NCI-H1105 (cell line): ENCODE results near the gene MYEOV.

Source experiments
- DNase-seq: peaks from one replicate; lab custom pipeline; 2025; lab: John Stamatoyannopoulos, UW

The MYEOV gene

DNA sequence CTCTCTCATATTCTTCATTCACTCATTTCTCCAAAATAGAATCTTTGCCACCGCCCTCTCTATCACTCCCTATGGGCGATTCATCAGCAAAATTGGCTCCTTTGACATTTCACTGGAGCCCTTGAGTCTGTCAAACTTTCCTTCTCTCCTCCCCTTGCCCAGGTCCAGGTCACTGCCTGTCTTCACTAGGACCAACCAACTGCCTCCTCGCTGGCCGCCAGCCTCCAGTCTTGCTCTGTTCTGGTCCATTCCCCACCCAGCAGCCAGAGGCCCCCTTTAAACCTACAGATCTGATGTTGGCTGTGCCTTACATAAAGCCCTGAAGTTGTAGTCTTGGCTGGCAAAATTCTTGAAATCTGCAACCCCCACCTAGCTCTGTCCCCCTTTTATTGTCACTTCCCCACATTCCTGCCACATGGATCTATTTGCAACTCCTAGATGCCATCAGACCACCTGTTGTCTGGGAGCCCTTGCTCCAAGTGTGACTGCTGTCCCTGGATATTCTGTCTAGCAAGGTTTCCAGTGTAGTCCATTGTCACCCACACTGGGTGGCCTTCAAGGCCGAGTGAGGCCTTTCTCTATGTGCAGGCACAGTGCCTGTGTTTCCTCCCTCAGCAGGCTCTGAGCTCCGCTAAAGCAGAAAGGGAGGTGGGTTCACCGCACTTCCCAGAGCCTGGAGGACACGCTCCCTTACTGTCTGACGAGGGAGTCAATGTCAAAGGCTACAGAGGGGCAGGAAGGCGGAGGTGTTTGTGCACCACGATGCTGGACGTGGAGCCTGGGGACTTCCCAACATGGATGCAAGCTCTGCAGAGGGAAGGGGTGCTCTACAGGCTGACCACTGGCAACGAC lies 25.5 kb downstream of the MYEOV start:
- no peak for DNase-seq

DNA sequence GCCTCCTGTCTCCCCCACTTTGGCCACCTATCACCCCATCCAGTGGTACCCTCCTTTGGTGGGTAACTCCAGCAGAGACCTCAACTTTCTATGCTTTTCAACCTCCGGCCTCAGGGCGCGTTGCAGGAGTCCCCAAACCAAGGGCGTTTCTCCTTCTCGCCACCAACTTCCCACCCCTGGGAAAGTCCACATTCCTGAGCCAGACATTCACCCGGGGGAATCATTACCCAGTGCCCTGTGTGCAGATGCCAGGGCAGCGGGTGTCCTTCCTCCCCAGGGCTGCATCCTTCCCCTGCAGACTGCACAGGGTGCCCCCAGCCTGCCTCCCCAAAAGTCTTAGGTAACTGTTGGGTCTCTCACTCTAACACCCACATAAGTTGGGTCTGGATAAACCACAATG lies 26.4 kb downstream of the MYEOV start:
- DNase-seq: no peak

DNA sequence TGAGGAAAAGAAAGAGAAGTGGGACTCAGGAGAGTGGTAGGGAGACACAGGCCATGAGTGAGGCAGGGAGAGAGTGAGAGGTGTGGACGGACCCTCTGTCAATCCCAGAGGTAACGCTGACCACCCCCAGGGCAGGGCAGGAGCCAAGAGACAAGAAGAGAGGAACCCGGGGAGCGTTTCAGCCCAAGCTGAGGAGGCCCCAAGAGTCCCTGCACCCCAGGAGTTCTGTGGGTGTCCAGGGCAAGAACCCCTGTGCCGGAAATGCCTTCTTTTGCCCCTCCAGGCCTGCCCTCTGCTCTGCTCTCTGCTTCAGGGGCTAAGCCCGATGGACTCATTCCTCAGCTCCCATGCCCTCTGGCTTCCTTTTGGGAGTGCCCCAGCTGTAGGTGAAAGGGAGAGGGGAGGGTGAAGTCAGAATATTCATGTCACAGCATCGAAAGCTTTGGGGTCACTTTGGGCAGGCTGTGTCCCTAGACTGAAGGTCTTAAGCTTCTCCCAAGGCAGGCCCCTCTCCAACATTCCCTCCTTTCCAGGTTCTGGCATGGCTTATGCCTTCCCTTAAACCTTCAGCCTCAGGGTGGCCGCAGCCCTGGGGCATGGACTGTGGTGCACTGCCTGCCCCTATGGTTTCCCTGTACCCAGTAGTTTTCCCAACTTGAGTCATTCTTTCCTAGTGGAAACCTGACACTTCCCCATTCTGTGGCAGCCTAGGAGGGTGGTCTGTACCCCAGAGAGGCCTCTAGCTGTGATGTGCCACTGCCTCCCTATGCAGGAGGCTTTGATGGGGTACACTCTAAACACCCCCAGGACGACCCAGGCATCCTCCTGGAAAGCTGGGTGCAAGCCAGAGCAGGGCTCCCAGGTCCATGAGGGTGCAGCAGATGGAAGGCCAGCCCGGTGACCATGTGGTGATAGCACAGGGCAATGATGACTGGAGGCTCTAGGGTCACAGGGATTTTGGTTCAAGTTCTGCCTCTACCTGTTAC lies 27.1 kb downstream of the MYEOV start:
- DNase-seq: no peak

DNA sequence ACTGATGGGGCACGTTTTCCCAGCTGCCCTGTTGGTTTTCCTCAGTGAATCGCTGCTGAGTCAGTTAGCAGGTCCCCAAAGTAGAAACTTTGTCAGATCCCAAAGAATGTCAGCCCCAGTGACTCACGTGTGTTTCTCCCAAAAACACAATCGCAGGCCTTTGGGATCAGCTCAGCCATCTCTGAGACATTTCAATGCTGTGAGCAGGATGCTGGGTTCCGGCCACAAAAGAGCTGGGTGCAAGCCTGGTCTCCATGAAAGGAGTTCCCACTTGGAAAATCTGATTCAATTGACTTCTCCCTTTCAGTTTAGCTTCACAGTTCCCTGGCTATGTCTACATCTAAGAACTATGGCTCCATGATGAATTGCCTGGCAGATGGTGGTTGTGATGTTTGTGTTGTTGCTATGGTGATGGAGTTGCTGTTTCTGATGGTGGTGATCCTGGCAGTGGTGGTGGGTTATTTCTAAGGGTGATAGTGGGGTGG lies 28.0 kb downstream of the MYEOV start:
- no peak for DNase-seq

DNA sequence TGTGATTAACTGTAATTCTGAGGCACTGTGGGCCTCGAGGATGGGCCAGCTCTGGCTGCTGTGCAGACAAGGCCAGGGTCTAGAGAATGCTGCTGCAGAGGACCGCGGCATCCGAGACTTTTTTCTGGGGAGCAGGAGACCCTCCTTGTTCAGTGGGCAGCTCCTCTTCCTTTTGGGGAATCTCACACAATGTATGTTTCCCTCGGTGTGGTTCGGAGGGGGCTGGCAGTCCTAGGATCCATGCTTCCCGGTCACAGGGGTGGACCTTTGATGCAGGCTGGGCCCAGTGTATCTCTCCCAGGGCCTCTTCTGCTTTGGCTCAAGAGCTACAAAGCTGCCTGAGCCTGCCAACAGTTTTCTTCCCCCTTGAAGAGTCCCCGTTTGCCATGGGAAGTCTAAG lies 31.5 kb downstream of the MYEOV start:
- no peak for DNase-seq

DNA sequence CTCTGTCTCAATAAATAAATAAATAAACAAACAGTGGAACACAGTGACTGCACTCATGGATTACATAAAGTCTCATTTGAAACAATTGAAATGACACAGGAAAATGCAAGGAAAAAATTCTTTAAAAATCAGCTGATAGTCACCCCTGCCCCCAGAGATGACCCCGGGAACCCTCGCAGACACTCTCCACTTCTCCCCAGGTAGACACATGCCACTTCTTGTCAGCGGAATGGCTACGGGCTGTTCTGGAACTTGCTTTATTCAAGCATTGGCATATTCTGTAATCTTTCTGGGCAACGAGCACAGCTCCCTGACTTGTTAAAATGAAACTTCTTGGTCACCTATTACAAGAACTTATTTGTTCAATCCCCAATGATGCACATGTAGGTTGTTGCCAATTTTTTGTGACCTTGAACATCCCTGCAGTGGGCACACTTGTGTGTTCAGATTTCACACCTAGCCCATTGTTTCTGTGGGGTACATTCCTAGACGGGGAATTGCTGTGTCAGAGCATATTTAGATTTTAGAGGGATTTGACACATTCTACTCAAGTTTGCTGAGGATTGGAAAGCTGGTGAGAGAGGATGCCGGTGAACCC lies 32.8 kb downstream of the MYEOV start:
- no peak for DNase-seq

DNA sequence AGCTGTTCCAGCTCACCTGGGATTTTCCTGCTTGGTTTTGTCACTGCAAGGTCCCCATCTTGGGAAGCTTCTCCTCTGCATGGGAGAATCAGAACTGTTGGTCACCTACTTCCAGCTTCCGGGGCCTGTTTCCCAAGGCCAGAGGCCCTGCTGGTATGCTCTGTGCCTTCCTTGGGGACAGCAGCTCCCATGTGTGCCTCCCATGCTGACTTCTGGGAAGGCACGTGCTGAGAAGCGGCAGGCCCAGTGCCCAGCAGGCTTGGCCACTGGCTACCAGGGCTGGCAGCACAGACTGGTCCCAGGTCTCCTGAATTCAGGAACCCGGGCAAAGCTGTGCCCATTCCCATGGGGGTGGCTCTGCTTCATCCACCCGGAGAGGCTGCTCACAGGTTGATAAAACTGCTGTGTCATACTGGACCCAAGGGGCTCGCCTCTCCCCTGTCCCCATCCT lies 33.8 kb downstream of the MYEOV start:
- DNase-seq: no peak

DNA sequence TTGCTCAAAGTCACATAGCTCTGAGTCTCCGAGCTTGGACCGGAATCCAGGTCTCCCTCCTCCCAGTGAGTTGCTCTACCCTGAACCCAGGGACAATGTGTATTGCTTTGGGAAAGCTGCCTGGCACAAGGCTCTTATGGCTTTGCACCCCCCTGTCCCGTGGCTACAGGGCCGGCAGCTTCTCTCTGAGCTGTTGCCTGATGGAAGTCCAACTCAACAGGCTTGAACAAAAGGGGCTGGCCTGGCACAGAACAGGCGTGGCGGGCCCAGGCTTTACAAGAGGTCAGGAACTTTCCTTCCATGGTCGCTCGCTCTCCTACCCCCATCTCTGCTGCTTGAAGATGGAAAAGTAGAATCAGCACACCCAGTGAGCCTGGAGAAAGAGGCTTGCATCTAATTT lies 34.3 kb downstream of the MYEOV start:
- no peak for DNase-seq

DNA sequence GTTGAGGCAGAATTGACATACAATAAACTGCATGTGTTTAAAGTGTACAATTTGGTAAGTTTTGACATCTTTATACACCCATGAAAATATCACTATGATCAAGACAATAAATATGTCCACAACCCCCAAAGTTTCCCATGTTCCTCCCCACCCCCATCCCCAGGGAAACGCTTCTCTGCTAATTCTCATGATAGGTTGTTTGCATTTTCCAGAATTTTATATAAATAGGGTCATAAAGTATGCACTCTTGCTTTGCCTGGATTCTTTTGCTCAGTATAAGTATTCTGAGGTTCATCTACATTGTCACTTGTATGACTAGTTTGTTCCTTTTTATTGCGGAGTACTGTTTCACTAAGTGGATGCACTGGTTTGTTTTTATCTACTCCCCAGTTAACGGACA lies 35.6 kb downstream of the MYEOV start:
- no peak for DNase-seq

DNA sequence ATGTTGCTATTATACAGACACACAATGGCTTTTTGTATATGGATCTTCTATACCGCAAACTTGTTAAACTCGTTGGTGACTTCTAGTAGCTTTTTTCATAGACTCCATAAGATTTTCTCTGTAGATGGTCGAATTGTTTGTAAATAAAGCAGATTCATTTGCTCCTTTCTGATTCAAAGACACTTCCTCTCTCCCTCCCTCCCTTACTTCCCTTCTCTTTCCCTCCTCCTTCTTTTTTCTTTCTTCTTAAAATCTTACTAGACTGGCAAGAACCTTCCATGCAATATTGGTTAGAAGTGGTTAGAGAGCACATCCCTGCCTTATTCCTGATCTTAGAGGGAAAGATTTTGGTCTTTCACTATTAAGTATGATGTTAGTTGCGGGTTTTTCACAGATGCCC lies 36.4 kb downstream of the MYEOV start:
- DNase-seq: no peak

DNA sequence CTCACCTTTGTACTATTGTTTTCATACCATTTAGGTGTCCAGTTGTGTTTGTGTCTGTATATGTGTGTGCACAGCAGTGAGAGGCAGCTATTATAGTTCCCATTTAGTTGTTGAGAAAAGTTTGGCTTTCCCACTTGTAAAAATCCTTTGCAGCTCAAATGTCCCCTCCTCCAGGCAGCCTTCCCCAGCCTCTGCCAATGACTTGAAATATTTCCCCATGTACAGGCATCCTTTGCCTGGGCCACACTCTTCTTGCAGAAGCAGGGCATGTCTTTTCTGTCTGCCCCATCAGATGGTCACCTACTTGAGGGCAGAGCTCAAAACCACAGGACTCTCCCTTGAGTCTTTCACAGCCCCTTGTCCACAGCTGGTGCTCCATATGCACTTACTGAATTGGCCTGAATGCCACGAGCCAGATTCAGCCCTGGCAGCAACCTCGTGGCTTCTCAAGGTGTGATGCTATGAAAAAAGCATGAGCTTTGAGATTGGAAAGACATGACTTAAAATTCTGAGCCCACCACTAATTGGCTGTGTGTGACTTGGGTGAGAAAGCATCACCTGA lies 39.3 kb downstream of the MYEOV start:
- no peak for DNase-seq

DNA sequence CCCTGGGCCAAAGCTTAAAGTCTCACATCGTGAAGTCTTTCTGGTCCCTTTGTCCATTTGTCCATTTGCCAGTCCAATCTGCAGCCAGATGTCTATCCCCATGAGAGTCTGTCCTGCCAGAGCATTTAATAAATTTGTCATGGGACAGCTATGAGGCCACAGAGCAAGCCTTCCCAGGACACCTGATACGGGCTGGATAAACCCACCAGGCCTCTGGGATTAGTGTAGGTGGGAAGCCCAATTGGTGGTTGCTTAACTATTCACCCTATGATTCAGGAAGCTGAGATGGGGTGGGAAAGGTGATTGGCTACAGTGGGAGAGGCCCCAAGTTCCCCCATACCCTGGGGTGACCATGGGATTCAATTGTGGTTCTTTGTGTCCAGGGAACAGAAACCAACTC lies 39.9 kb downstream of the MYEOV start:
- DNase-seq: no peak

DNA sequence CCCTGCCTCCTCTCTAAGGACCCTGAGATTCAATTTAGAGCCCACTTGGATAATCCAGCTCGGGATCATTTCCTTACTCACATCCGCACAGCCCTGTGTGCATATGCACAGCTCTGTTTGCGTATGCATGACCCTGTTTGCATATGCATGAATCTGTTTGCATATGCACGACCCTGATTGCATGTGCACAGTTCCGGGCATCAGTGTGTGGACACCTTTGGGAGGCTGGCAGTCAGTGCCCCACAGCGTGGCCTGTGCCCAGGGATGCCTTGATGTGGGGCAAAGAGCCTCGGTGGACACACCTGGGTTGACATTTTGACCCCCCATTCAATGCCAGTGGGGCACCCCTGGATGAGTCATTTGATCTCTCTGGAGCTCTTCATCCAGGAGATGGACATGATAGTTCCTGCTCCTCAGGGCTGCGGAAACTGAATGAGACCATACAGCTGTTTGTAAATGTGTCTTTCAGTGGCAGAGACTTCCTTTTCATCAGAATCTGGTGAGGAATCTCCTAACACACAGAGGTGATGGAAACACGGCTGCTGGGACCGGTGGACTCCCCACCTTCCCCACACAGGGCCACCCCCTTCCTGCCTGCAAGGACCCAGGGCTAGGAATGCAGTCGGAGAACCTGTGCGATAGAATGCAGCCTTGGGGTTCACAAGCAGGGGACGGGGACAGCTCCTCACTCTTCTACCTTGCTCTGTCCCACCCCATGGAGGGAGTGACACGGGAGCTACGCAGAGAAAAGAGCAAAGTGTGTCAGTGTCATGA lies 41.2 kb downstream of the MYEOV start:
- no peak for DNase-seq

DNA sequence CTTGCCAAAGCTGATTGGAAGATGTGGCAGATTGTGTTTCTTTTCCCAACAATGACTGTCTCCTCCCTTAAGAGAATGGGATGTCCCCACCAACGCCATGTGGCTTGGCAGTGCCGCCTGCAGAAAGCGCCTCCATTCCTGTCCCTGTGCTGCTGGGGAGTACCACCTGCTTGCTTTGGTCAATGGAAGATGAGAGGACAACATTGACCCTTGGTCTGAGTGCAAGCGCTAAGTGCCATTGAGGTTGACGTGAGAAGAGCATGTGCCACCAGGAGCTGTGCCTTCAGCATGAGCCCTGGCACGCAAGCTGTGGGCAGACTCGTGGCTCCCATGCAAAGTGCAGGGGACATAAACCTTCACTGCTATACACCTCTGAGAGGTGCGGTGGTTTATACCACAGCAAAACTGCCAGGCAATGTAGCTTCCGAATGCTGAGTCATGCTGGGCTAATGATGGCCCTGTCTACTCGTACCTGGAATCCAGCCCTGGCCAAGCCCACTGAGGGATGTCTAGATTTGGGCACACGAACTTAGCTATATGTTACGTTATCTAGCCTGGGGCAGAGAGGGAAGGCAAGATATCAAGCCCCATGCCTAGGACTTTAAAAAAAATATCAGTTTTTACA lies 41.9 kb downstream of the MYEOV start:
- no peak for DNase-seq

DNA sequence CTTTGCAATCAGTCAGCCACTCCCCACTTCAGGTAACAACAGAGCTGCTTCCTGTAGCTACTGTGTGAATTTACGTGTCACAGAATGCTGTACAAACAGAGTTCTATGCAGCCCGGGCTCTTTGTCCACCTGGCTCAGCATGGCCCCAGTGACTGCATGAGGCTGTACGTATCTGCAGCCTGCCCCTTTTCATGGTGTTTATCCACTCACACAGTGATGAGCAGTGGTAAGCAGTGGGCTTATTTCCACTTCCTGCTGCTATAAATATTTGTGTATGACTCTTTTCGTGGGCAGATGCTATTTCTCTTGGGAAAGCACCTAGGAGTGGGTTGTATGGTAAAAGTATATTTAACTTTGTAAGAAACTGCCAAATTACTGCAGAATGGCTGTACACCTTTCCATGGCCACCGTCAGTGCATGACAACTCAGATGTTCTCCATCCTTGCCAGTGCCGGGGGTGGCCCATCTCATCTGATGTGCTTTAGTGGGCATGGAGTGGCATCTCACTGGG lies 43.3 kb downstream of the MYEOV start:
- no peak for DNase-seq

DNA sequence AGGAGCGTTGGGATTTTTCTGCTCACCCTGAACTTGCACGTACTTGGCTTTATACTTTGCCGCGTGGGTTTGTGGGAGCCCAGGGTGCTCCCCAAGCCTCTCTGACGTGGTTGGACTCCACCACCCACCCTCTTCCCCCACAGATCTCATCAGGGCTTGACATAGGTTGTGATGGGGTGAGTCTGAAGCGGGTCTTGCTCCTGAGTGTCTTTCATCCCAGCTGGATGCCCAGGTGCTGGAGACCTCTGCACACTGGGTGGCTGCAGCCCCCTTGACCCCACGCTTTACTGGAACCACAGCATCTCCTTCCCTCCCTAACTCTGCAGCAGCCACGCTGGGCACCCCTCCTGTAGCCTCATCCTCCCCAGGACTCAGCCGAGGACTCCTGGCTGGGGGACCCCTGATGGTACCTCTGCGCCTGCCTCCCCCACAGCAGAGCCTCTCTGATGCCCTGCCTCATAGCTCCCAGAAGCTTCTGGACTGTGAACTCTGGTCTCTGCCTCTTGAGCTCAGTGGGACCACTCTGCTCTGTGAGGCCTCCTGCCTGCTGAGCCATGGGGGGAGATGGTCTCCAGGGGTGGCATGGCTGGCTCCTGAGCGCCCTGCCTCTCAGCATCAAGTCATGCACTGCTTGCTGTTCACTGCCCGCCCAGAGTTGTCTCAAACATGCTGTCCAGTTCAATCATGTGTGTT lies 45.2 kb downstream of the MYEOV start:
- no peak for DNase-seq

DNA sequence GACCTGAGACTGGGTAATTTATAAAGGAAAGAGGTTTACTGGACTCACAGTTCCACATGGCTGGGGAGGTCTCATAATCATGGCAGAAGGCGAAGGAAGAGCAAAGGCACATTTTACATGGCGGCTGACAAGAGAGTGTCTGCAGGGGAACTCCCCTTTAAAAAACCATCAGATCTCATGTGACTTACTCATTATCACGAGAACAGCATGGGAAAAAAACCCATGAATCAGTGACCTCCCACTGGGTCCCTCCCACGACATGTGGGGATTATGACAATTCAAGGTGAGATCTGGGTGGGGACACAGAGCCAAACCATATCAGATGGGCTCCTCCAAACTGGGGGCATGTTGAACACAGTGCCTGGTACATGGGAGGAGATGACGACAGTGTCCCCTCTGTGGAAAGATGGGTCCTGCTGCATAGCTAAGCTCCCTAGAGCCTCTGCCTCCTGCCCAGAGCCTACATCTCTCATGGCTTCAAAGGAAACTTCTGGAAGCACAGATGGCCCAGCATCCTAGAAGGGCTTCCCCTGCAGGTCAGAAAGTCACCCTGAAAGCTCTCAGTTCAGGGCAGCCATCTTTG lies 46.1 kb downstream of the MYEOV start:
- DNase-seq: no peak

DNA sequence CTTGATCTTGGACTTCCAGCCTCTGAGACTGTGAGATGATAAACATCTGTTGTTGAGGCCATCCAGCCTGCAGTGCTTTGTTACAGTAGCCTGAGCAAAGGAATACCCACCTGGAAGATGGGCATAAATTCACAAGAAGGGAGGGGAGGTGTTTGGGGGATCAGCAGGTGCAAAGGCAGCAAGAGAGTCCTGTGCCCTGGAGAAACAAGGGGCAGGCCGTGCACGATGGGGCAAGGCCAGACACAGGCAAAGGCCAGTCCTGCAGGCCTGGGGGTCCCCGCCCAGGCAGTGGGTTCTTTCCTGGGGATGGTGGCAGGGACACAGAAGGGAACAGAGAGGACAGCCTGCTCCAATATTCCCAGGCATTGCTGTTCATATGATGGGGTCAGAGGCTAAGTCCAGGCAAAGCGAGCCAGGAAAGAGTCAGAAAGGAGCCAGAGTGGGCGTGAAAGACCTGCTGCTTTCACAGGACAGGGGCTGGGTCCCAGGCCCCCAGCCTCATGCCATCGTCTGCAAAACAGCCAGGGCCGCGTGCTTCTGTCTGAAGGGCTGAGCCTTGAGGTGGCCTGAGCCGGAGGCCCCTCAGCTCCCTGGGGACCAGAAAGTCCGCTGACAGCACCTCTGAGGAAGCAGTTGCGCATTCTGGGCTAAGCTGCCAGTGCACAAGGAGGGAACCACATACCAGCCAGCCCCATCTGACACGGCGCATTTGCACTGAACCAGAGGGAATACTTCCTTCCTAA lies 48.8 kb downstream of the MYEOV start:
- DNase-seq: no peak
